Measurements from ENCODE around the gene TMEM88. TPM values are rescaled to one million over a fixed set of nuclear protein-coding genes. Genes with fewer than 3 reads are reported as not detected.
"Not testable (repeated sequence)": the region's sequence is repeated elsewhere in the genome, so short reads cannot be mapped to it uniquely, and the experiment has no call there.

Gene TMEM88
- total RNA-seq, 1 donor, result 8.5 TPM

DNA sequence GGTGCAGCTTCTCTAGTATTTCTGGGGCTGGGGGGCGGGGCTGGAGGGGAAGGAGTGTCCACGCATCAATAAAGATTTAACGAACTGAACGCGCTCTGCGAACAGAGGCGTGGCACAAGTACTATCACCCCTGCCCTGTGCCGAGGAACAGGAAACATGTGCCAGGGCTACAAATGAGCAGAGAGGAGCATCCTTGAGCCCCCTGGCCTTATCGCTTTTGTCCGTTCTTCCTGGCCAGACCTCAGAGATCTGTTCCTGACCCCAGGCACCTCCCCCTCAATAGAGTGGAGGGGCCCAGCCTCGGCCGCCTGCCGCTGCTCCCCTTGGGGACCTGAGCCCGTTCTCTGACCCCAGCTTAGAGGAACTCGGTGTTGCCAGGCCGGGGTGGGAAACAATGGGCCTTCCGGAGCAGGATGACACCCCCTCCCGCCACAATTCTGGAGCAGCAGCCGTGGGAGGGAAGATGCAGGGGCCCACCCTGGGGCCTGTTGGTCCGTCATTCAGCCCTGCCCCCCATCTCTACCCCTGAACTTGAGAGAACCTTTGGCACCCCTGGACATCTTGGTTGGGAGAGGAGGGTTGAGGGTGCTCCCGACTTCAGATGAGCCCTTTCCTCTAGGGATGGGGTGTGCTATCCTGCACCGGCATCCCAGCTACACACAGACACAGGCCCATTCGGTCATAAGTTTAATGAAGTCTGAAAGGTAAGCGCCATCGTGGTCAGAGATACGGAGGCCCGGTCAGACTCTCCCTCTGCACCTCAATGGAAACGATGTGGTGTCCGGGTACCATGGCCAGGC lies 1.3 kb downstream of the TMEM88 start:
- Histone ChIP-seq H3K4me3 (ENCODE audit: low read length) (peak overlapping the region; percentile 52), H3K9me3 (ENCODE audit: low read depth, low read length) (no peaks in the 10 kb centered on the region), H3K27me3 (ENCODE audit: insufficient read depth, low read length) (no peaks in the 10 kb centered on the region), H3K4me1 (ENCODE audit: insufficient read depth, low read length) (peaks cover 43% of the 10 kb centered on the region)

DNA sequence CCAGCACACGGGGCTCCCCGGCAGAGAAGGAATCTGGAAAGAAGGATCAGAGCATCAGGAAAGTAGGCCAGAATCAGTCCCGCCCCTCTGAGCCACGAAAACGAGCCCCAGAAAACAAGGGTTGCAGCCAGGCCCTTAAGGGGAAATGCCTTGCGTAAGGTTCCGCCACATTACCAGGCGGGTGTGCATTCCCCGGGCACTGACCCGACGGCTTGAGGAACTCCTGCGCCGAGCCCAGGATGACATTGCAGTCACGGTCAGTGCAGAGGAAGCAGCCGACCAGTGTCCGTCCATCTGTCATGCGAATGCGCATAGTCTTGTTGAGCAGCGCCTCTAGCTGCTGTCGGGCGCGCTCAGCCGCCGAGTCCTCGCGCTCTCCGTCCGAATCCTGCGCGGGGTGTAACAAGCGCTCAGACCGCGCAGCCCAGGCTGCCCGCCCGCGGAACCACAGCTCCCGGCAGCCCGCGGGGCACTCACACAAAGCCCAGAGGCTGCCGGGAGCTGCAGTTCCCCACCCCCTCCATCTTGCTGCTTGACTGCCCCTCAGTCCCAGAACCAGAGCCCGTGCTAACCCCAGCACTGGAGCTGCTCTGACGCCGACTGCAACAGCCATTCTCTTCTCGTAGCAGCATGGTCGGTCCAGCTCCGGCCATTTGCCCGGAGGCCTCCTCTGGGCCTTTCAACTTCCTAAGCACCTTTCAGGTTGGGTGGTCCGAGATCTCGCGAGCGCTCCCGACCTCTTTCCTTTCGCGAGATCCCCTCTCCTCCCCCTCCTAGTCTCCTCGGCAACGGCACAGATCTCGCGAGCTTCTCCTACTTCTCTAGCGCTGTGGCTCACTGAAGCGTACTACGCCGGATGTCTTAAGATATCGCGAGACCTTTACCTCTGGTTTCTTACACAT lies 2.2 kb downstream of the TMEM88 start, which contains the start of gene NAA38:
Gene NAA38 (minus strand): TSS at position 749 of the 902 bp plus-strand sequence. CDS start 96 bp downstream, at position 653.
- H3K4me3 ChIP-seq (ENCODE audit: low read length), result peak within 1 kb of the TSS; percentile 52
- no peaks in the 10 kb centered on the region for H3K27me3 ChIP-seq (ENCODE audit: insufficient read depth, low read length)
- H3K9me3 ChIP-seq (ENCODE audit: low read depth, low read length), result no peaks in the 10 kb centered on the region
- peaks cover 35% of the 10 kb centered on the region for H3K4me1 ChIP-seq (ENCODE audit: insufficient read depth, low read length)

DNA sequence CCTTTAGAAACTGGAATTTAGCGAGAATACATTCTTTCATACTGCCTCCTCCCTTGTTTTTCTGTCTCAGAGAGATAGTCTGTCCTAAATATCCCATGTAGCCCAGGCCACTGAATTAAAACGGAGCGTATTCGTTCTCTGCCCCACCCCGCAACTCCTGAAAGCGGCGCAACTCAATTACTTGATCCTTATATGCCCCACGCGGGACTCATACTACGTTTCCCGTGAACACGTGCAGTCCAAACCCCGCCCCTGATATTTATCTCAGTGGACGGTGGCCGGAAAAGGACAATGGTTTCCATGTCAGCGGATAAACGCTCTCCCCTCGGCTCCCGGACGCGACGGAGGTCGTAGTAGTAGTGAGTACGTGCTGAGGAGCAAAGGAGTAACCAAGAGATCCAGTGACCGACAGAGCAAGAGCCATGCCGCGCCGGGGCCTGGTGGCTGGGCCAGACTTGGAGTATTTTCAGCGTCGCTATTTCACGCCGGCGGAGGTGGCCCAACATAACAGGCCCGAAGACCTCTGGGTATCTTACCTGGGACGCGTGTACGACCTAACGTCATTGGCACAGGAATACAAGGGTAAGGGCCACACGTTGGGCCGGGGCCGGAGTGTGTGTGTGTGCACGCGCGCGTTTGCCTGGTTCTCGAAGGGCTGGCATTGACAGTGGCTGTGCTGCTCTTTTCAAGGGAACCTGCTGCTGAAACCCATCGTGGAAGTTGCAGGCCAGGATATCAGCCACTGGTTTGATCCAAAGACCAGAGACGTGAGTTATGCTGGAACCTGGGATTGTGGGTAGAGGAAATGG lies 3.1 kb downstream of the TMEM88 start, which contains the start of gene CYB5D1:
Gene CYB5D1 (plus strand): TSS at position 291 of the 809 bp plus-strand sequence. CDS start 132 bp downstream, at position 423.
- Histone ChIP-seq H3K9me3 (ENCODE audit: low read depth, low read length) (no peaks in the 10 kb centered on the region), H3K4me3 (ENCODE audit: low read length) (peak within 1 kb of the TSS; percentile 52), H3K4me1 (ENCODE audit: insufficient read depth, low read length) (peaks cover 33% of the 10 kb centered on the region)

DNA sequence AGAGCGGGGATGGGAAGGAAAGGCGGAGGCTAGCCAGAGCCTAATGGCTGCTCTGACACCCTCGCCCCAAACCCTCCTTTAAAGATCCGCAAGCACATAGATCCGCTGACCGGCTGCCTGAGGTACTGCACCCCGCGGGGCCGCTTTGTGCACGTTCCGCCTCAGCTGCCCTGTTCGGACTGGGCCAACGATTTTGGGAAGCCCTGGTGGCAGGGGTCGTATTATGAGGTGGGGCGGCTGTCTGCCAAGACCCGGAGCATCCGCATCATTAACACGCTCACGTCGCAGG lies 3.6 kb downstream of the TMEM88 start:
- H3K4me3 ChIP-seq (ENCODE audit: low read length), result peak overlapping the region; percentile 52
- no peaks in the 10 kb centered on the region for H3K27me3 ChIP-seq (ENCODE audit: insufficient read depth, low read length)
- H3K9me3 ChIP-seq (ENCODE audit: low read depth, low read length), result no peaks in the 10 kb centered on the region
- peaks cover 33% of the 10 kb centered on the region for H3K4me1 ChIP-seq (ENCODE audit: insufficient read depth, low read length)

More for the DNA sequence above, 3.1 kb downstream of the TMEM88 start, which contains the start of gene CYB5D1:
- H3K27me3 ChIP-seq (ENCODE audit: insufficient read depth, low read length), result no peaks in the 10 kb centered on the region

DNA sequence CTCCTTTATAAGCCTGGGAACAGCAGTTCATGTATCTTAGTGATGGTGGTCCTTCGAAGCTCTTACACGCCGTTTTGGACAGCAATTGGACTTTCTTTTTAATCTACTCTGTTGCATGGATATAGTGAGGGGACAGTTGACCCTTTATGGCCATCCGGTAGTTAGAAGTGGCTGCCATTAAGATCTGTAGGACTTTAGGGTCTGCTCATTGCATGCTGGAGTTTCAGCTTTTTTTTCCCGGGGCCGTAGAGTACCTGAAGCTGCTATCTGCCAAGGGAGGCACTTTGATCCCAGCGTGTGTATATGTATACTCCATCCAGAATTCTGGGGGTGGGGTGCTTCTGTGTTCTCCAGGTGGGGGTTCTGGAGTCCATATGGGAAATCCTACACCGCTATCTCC lies 4.2 kb downstream of the TMEM88 start:
- Histone ChIP-seq H3K4me1 (ENCODE audit: insufficient read depth, low read length) (peaks cover 33% of the 10 kb centered on the region), H3K4me3 (ENCODE audit: low read length) (no peak overlapping the region), H3K27me3 (ENCODE audit: insufficient read depth, low read length) (no peaks in the 10 kb centered on the region), H3K9me3 (ENCODE audit: low read depth, low read length) (no peaks in the 10 kb centered on the region)

DNA sequence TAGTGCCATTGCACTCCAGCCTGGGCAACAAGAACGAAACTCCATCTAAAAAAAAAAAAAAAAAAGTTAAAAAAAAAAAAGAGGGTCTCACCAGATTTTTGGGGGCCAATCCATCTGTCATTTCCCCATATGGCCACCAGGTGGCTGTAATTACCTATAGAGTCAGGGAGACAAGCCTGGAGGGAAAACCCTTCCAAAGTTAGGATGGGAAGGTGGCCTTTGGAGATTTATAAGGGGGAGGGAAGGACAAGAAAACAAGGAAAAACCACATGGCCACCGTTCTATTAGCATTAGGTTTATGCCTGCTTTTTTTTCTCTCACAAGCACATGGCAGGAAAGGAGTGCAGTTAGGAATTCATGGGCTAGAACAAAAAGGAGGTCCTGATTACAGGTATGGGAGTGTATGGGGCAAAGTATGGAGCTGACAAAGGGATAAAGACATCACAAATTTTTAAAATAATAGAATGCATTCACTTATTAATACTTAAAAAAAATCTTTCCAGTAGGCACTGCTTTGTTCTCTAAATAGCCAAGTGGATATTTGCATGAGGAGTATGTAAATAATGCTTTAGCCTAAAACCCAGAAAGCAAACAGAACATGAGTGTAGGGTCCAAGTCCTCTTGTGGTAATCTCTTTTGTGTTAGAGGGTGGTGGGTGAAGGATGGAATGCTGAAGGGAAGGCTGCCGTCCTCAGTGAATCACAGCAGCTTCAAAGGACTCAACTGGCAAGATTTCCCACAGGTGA lies 8.0 kb downstream of the TMEM88 start:
- Histone ChIP-seq H3K4me1 (ENCODE audit: insufficient read depth, low read length) (peaks cover 26% of the 10 kb centered on the region), H3K4me3 (ENCODE audit: low read length) (no peak overlapping the region), H3K27me3 (ENCODE audit: insufficient read depth, low read length) (no peaks in the 10 kb centered on the region), H3K9me3 (ENCODE audit: low read depth, low read length) (no peaks in the 10 kb centered on the region)

DNA sequence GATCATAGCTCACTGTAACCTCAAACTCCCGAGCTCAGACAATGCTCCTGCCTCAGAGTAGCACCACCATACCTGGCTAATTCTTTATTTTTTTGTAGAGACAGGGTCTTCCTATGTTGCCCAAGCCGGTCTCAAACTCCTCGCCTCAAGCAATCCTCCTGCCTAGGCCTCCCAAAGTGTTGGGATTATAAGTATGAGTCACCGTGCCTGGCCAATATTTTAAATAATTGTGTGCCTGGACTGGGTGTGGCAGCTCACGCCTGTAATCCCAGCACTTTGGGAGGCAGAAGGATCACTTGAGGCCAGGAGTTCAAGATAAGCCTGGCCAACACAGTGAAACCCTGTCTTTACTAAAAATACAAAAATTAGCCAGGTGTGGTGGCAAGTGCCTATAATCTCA lies 9.5 kb downstream of the TMEM88 start:
- not testable (repeated sequence) for H3K4me3 ChIP-seq (ENCODE audit: low read length); H3K9me3 ChIP-seq (ENCODE audit: low read depth, low read length); H3K27me3 ChIP-seq (ENCODE audit: insufficient read depth, low read length)
- peaks cover 28% of the 10 kb centered on the region for H3K4me1 ChIP-seq (ENCODE audit: insufficient read depth, low read length)

DNA sequence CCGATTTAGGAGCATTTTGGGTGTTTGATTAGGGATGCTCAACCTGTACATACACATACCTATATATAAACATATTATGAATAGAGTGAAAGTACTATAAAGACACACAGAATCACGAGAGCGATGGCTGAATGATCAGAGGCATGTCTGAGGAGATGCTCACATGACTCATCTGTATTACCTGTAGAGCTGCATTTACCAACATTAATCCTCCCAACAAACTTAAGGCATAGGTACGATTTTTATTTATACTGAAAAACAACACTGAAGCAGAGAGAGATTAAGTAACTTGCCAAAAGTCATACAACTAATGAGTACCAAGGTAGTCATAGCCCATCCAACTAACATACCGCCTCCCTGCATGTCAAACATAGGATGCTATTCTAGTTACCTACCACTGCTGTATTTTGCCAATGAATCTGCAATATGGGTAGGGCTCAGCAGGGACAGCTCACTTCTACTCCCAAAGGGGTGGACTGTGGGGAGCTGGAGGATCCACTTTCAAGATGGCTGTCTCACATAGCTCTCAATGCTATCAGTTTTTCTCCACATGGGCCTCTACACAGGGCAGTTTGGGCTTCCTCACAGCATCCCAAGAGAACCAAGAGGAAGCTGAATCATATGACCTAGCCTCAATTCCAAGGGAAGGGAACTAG lies 10.3 kb downstream of the TMEM88 start:
- H3K4me1 ChIP-seq (ENCODE audit: insufficient read depth, low read length), result peaks cover 35% of the 10 kb centered on the region
- no peak overlapping the region for H3K4me3 ChIP-seq (ENCODE audit: low read length)
- H3K27me3 ChIP-seq (ENCODE audit: insufficient read depth, low read length), result no peaks in the 10 kb centered on the region
- H3K9me3 ChIP-seq (ENCODE audit: low read depth, low read length), result no peaks in the 10 kb centered on the region

DNA sequence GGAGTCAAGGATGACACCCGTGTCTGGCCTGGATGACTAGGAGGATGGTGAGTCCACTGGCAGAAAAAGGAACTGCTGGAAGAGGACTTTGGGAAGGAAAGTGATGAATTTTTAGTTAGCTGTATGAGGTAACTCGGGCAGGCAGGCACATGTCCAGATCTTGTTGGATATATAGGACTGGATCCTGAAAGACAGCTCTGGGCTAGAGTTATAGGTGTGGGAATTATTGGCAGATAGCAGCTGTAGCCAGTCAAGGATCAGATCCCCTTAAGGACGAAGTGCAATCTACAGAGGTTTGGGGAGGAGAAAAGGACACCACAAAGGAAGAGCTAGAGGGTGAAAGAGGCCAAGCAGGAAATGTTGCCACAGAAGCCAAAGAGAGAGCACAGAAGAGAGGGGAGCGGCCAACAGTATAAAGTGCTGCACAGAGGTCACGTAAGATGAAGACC lies 13.0 kb downstream of the TMEM88 start:
- Histone ChIP-seq H3K27me3 (ENCODE audit: insufficient read depth, low read length) (no peaks in the 10 kb centered on the region), H3K9me3 (ENCODE audit: low read depth, low read length) (no peaks in the 10 kb centered on the region), H3K4me1 (ENCODE audit: insufficient read depth, low read length) (peaks cover 57% of the 10 kb centered on the region), H3K4me3 (ENCODE audit: low read length) (no peak overlapping the region)

DNA sequence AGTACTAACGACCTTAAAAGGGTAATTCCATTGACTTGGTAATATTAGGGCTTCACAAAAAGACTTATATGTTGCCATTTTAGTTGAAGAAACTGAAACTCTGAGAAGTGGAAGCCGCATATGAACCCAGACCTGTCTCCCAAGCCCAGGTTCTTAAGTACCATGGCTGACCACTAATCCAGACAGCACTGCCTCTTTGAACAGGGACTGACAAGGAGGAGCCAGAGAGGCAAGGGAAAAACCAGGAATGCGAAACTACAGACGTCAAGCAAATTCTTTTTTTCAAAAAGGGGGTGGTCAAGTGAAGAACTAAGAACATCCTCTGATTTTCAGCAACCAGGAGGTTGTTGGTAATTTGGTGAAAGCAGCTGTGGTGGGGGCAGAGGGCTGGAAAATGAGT lies 18.2 kb downstream of the TMEM88 start:
- Histone ChIP-seq H3K4me1 (ENCODE audit: insufficient read depth, low read length) (peaks cover 64% of the 10 kb centered on the region), H3K9me3 (ENCODE audit: low read depth, low read length) (no peaks in the 10 kb centered on the region), H3K27me3 (ENCODE audit: insufficient read depth, low read length) (no peaks in the 10 kb centered on the region), H3K4me3 (ENCODE audit: low read length) (no peak overlapping the region)

DNA sequence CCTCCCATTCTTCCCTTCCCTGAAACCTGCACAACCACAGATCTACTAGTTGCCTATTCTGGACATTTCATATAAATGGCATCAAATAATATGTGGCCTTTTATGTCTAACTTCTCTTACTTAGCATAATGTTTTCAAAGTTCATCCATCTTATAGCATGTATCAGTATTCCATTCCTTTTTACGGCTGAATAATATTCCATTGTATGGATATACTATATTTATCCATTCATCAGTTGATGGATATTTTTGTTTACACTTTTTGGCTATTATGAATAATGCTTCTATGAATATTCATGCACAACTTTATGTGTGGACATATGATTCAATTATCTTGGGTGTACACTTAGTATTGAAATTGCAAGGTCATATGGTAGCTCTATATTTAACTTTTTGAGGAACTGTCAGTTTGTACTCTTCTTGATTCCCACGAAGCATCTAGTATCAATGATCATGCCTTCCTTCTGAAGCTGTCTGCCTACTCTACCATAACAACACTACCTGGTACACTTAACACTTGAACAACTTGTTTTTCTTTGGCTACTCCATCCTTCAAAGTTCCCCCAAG lies 21.0 kb downstream of the TMEM88 start:
- H3K9me3 ChIP-seq (ENCODE audit: low read depth, low read length), result no peaks in the 10 kb centered on the region
- no peak overlapping the region for H3K4me3 ChIP-seq (ENCODE audit: low read length)
- H3K27me3 ChIP-seq (ENCODE audit: insufficient read depth, low read length), result no peaks in the 10 kb centered on the region
- H3K4me1 ChIP-seq (ENCODE audit: insufficient read depth, low read length), result peaks cover 51% of the 10 kb centered on the region

DNA sequence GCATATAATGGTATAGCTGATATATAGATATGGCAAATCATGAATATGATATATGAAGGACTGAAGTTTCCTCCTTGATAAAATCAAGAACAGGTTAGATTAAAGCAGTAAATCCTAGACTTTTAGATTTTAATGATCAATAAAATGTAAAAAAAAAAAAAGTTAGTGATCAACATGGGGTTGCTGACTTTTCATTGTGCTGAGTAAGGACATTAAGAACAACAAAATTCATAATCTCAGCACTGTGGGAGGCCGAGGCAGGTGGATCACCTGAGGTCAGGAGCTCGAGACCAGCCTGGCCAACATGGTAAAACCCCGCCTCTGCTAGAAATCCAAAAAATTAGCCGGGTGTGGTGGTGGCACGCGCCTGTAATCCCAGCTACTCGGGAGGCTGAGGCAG lies 23.4 kb downstream of the TMEM88 start:
- Histone ChIP-seq H3K9me3 (ENCODE audit: low read depth, low read length) (no peaks in the 10 kb centered on the region), H3K27me3 (ENCODE audit: insufficient read depth, low read length) (no peaks in the 10 kb centered on the region), H3K4me1 (ENCODE audit: insufficient read depth, low read length) (peaks cover 59% of the 10 kb centered on the region), H3K4me3 (ENCODE audit: low read length) (no peak overlapping the region)

DNA sequence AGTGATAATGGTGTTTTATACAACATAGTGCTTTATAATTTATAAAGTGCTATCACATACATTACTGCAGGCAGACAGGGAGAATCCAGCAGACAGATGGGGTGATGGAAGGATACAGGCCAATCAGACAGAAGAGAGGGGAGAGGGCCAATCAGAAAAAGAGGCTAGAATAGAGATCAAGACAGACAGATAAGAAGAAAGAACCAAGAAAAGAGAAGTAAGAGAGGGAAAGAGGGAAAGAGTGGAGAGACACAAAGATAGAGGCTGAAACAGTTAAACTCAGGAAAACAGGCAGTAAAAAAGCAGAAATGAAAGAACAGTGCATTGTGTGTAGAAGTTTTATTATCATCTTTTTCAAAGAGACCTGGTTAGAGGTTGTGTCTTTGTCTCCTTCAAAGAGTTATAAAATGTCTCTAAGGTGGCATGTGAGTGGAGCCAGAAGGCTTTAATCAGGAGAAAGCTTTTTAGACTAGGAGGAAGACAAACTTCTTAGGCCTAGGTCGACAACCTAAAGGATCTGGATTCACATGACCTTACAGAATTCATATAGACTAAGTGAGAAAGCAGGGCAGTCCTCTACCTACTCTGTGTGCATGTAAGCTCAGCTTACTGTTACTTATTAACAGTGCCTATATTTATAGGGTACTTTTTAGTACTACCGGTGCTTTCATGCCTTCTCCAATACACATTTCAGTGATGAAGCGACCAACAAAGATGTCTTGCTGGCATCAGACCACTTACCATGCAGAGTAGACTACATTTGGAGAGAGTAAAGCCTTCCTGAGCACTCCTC lies 25.4 kb downstream of the TMEM88 start:
- peaks cover 53% of the 10 kb centered on the region for H3K4me1 ChIP-seq (ENCODE audit: insufficient read depth, low read length)
- no peak overlapping the region for H3K4me3 ChIP-seq (ENCODE audit: low read length)
- H3K27me3 ChIP-seq (ENCODE audit: insufficient read depth, low read length), result no peaks in the 10 kb centered on the region
- no peaks in the 10 kb centered on the region for H3K9me3 ChIP-seq (ENCODE audit: low read depth, low read length)

All from mononuclear cell (primary cell).